PC-3 (cell line): Measurements from ENCODE around the gene AUTS2. TPM values are rescaled to one million over a fixed set of nuclear protein-coding genes. Genes with fewer than 3 reads are reported as not detected.

Experiments
- ATAC-seq: fragments of 200-7000 bp; cut with Tn5 transposase; 2 replicates; pipeline ENCODE4 v1.9.1; 2020; ENCODE audit warnings: mild to moderate bottlenecking, moderate library complexity
- BruUV-seq: library from RNA; stranded (reverse); fragments of 400-500 nt; replicated peaks from 2 replicates; lab custom pipeline; 2021; lab: Mats Ljungman, UMichigan
- CTCF ChIA-PET: fragments of 300-600 bp; sonication (Branson Sonifier 250); formaldehyde crosslinking; loops from one replicate; lab custom pipeline; 2022; ENCODE audit warnings: antibody characterized with exemption; lab: Charles Lee
- POLR2A ChIA-PET: fragments of 300-600 bp; sonication (Branson Sonifier 250); formaldehyde crosslinking; loops from one replicate; lab custom pipeline; 2022; ENCODE audit warnings: antibody characterized with exemption; ENCODE audit not compliant: unreplicated experiment; lab: Charles Lee
- DNase-seq: peaks from one replicate; pipeline ENCODE4 v3.0.0-alpha.2; 2015
- H2AFZ ChIP-seq: fragments of 300-600 bp; sonication (generic); 2 replicates; pipeline ENCODE4 v1.6.0; 2016; ENCODE audit warnings: antibody characterized with exemption, low read length
- H3F3A ChIP-seq: fragments of 300-600 bp; sonication (generic); one replicate; pipeline ENCODE4 v1.6.0; 2017; ENCODE audit warnings: antibody characterized with exemption, low read length, control low read depth, mild to moderate bottlenecking; ENCODE audit not compliant: unreplicated experiment
- H3K27ac ChIP-seq: fragments of 300-600 bp; sonication (generic); 2 replicates; pipeline ENCODE4 v1.5.1; 2016; ENCODE audit warnings: mild to moderate bottlenecking, low read length
- H3K27me3 ChIP-seq: fragments of 300-600 bp; sonication (generic); 2 replicates; pipeline ENCODE4 v1.6.1; 2016; ENCODE audit warnings: low read length, mixed read lengths
- H3K36me3 ChIP-seq: fragments of 300-600 bp; sonication (generic); 2 replicates; pipeline ENCODE4 v1.6.1; 2016; ENCODE audit warnings: low read depth, mixed run types, low read length, mixed read lengths
- H3K4me1 ChIP-seq: fragments of 300-600 bp; sonication (generic); 2 replicates; pipeline ENCODE4 v1.5.1; 2016; ENCODE audit warnings: low read length; ENCODE audit not compliant: insufficient read depth
- H3K4me2 ChIP-seq: fragments of 300-600 bp; sonication (generic); 2 replicates; pipeline ENCODE4 v1.6.0; 2016; ENCODE audit warnings: low read length
- H3K4me3 ChIP-seq: fragments of 300-600 bp; sonication (generic); 2 replicates; pipeline ENCODE4 v1.5.1; 2016; ENCODE audit warnings: mild to moderate bottlenecking, low read length, mixed read lengths
- H3K79me2 ChIP-seq: fragments of 300-600 bp; sonication (generic); 2 replicates; pipeline ENCODE4 v1.6.1; 2017; ENCODE audit warnings: low read length, mixed read lengths
- H3K9ac ChIP-seq: fragments of 300-600 bp; sonication (generic); 2 replicates; pipeline ENCODE4 v1.6.0; 2016; ENCODE audit warnings: mild to moderate bottlenecking, low read length
- H3K9me2 ChIP-seq: fragments of 300-600 bp; sonication (generic); replicated peaks from 2 replicates; pipeline ENCODE4 v1.6.1; 2016; ENCODE audit warnings: mixed run types, low read length, mixed read lengths
- H3K9me3 ChIP-seq: fragments of 300-600 bp; sonication (generic); 2 replicates; pipeline ENCODE4 v1.6.1; 2016; ENCODE audit warnings: low read length, mixed read lengths
- H4K20me1 ChIP-seq: fragments of 300-600 bp; sonication (generic); 2 replicates; pipeline ENCODE4 v1.6.1; 2016; ENCODE audit warnings: low read length, mixed read lengths
- EZH2 ChIP-seq: fragments of 300-600 bp; sonication (generic); IDR thresholded peaks from one replicate; pipeline ENCODE4 v1.6.1; 2017; ENCODE audit warnings: antibody characterized with exemption, mild to moderate bottlenecking, low read length; ENCODE audit not compliant: unreplicated experiment
- EZH2phosphoT487 ChIP-seq: fragments of 300-600 bp; sonication (generic); IDR thresholded peaks from 2 replicates; pipeline ENCODE4 v1.6.1; 2018; ENCODE audit warnings: mild to moderate bottlenecking, antibody characterized with exemption, low read length, borderline replicate concordance
- intact Hi-C: fragments of 100-400 bp; cut with micrococcal nuclease; formaldehyde crosslinking; loops from 2 replicates; pipeline ENCODE4 v1.9.0; 2023
- total RNA-seq: library from RNA; depleted of rRNA; stranded (reverse); fragments of >200 nt; gene quantifications from 2 replicates; pipeline ENCODE4 v1.2.3, GENCODE V29; 2014
- TF ChIP-seq, protein P1 (sequence below): fragments of 300-600 bp; sonication (generic); conservative IDR thresholded peaks from 2 replicates; pipeline ENCODE4 v1.5.1; 2017; ENCODE audit warnings: antibody characterized with exemption, low read depth, mild to moderate bottlenecking, low read length

The AUTS2 gene
- total RNA-seq, 1 experiment from 2014 or later, result not detected

DNA sequence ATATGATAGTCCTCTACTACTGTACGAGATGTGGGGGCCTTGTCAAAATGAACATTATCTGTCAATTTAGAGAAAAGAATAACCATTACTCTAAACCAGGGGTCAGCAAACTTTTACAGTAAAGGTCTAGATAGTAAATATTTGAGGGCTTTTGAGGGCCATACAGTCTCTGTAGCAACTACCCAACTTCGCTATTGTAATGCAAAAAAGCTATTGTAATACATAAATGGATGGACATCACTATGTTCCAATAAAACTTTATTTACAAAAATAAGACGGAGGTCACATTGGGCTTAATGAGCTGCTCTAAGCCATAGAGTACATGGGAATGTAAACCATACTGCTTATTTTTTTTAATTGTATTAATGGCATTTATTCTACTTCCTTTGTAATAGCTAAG lies 1055.9 kb downstream of the AUTS2 start:
- ChIA-PET CTCF (no interaction called here), POLR2A (no interaction called here)
- no TSS peak for BruUV-seq
- no peaks in the 10 kb centered on the region for H3K9me3 ChIP-seq
- no peak for DNase-seq
- H3K4me1 ChIP-seq, result no peaks in the 10 kb centered on the region
- TF ChIP-seq EZH2phosphoT487 (no peak), EZH2 (no peak)
- TF ChIP-seq, protein P1, sequence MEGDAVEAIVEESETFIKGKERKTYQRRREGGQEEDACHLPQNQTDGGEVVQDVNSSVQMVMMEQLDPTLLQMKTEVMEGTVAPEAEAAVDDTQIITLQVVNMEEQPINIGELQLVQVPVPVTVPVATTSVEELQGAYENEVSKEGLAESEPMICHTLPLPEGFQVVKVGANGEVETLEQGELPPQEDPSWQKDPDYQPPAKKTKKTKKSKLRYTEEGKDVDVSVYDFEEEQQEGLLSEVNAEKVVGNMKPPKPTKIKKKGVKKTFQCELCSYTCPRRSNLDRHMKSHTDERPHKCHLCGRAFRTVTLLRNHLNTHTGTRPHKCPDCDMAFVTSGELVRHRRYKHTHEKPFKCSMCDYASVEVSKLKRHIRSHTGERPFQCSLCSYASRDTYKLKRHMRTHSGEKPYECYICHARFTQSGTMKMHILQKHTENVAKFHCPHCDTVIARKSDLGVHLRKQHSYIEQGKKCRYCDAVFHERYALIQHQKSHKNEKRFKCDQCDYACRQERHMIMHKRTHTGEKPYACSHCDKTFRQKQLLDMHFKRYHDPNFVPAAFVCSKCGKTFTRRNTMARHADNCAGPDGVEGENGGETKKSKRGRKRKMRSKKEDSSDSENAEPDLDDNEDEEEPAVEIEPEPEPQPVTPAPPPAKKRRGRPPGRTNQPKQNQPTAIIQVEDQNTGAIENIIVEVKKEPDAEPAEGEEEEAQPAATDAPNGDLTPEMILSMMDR, result no peak
- no peaks in the 10 kb centered on the region for H3K27me3 ChIP-seq
- H3K4me3 ChIP-seq, result no peak overlapping the region
- no peak for ATAC-seq
- intact Hi-C loops, result no loop called here
- H3F3A ChIP-seq, result no peaks in the 10 kb centered on the region
- H3K9me2 ChIP-seq, result no peaks in the 10 kb centered on the region
- no peak overlapping the region for H3K4me2 ChIP-seq
- H3K79me2 ChIP-seq, result no peaks in the 10 kb centered on the region
- H3K36me3 ChIP-seq, result no peaks in the 10 kb centered on the region
- no peak overlapping the region for H3K9ac ChIP-seq
- no peak overlapping the region for H2AFZ ChIP-seq
- no peaks in the 10 kb centered on the region for H4K20me1 ChIP-seq
- no peak overlapping the region for H3K27ac ChIP-seq

DNA sequence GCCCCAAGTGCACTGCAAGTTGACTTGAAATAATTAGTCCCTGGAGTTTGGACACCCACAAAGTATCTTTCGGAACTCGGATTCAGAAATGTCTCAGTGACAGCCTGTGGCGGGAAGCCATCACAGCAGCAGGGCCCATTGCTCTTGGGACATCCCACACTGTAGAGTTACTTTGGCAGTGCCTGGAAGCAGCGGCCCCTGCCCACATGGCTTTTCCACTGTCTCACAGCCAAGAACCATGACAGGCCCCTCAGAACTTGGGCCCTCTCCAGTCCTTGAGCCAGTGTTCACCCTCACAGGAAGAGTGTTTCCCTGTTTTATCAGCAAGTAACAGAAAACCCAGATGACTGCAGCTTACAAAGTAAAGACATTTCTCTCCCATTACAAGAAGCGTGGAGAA lies 1056.7 kb downstream of the AUTS2 start:
- TF ChIP-seq EZH2phosphoT487 (no peak), EZH2 (no peak)
- TF ChIP-seq, protein P1, result no peak
- Histone ChIP-seq H3K4me1 (no peaks in the 10 kb centered on the region), H4K20me1 (no peaks in the 10 kb centered on the region), H3K4me3 (no peak overlapping the region), H3F3A (no peaks in the 10 kb centered on the region), H2AFZ (no peak overlapping the region), H3K9me3 (no peaks in the 10 kb centered on the region), H3K27ac (no peak overlapping the region), H3K79me2 (no peaks in the 10 kb centered on the region), H3K9me2 (no peaks in the 10 kb centered on the region), H3K27me3 (no peaks in the 10 kb centered on the region), H3K9ac (no peak overlapping the region), H3K36me3 (no peaks in the 10 kb centered on the region), H3K4me2 (no peak overlapping the region)
- CTCF ChIA-PET, result no interaction called here
- POLR2A ChIA-PET, result no interaction called here
- BruUV-seq, result no TSS peak
- intact Hi-C loops, result no loop called here
- DNase-seq (no peak), ATAC-seq (no peak)

DNA sequence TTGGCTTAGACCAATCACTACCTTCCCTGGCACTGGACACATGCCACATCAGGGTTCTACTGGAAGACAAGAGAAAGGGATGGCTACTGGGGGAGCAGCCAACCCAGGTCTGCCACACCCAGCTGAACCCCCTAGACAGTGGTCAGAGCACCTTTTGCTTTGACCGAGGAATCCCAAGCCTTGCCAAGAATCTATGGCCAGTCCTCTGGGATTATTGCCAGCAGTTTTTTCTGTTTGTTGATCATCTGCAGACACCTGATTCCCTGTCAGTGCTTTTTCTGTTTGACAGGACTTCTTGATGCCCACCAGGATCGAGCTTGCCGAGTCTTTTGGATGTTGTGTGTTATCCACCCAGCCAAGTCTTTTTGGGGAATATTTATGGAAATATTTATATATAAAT lies 1057.4 kb downstream of the AUTS2 start:
- TF ChIP-seq EZH2phosphoT487 (no peak), EZH2 (no peak)
- TF ChIP-seq, protein P1, result no peak
- H2AFZ ChIP-seq, result no peak overlapping the region
- H3K9ac ChIP-seq, result no peak overlapping the region
- ATAC-seq, result no peak
- no peaks in the 10 kb centered on the region for H3K27me3 ChIP-seq
- no peaks in the 10 kb centered on the region for H4K20me1 ChIP-seq
- no peak for DNase-seq
- H3K4me2 ChIP-seq, result no peak overlapping the region
- no peaks in the 10 kb centered on the region for H3K36me3 ChIP-seq
- no peaks in the 10 kb centered on the region for H3F3A ChIP-seq
- H3K4me1 ChIP-seq, result no peaks in the 10 kb centered on the region
- H3K4me3 ChIP-seq, result no peak overlapping the region
- CTCF ChIA-PET, result no interaction called here
- intact Hi-C loops, result no loop called here
- no peaks in the 10 kb centered on the region for H3K79me2 ChIP-seq
- no peak overlapping the region for H3K27ac ChIP-seq
- H3K9me2 ChIP-seq, result no peaks in the 10 kb centered on the region
- POLR2A ChIA-PET, result no interaction called here
- H3K9me3 ChIP-seq, result no peaks in the 10 kb centered on the region
- BruUV-seq, result no TSS peak
